Brain microvascular endothelial cell (primary cell): Measurements from ENCODE around the gene ZNRF1.

Experiments
- DNase-seq: peaks from one replicate; pipeline ENCODE4 v3.0.0-alpha.2; 2020
- H3K27ac ChIP-seq: fragments of 250-450 bp; sonication (Bioruptor Pico); 2 replicates; pipeline ENCODE4 v1.5.1; 2020; ENCODE audit warnings: mild to moderate bottlenecking, moderate library complexity
- H3K27me3 ChIP-seq: fragments of 250-450 bp; sonication (Bioruptor Pico); replicated peaks from 2 replicates; pipeline ENCODE4 v1.5.1; 2020; ENCODE audit warnings: mild to moderate bottlenecking
- H3K36me3 ChIP-seq: fragments of 250-450 bp; sonication (Bioruptor Pico); replicated peaks from 2 replicates; pipeline ENCODE4 v1.5.1; 2020; ENCODE audit warnings: mild to moderate bottlenecking
- H3K4me3 ChIP-seq: 2 replicates; pipeline ENCODE4 v1.5.1; 2011; ENCODE audit warnings: low read depth, mild to moderate bottlenecking, control low read depth, low read length, moderate library complexity
- in situ Hi-C: cut with HindIII; loops from 2 replicates; pipeline ENCODE4 v1.10.0; 2017; ENCODE audit warnings: low sequenced_read_pairs, low pct_ligation_motif_present
- TF ChIP-seq, protein P1 (sequence below): IDR thresholded peaks from 2 replicates; pipeline ENCODE4 v1.5.1; 2011; ENCODE audit warnings: low read depth, mild to moderate bottlenecking, moderate library complexity, low read length, control low read depth, inconsistent platforms; ENCODE audit errors: missing control alignments

Gene ZNRF1

GRCh38 chr16:75108792-75109731, 110.2 kb downstream of the ZNRF1 start:
- peak overlapping the region; percentile 28 for H3K27ac ChIP-seq
- TF ChIP-seq, protein P1, sequence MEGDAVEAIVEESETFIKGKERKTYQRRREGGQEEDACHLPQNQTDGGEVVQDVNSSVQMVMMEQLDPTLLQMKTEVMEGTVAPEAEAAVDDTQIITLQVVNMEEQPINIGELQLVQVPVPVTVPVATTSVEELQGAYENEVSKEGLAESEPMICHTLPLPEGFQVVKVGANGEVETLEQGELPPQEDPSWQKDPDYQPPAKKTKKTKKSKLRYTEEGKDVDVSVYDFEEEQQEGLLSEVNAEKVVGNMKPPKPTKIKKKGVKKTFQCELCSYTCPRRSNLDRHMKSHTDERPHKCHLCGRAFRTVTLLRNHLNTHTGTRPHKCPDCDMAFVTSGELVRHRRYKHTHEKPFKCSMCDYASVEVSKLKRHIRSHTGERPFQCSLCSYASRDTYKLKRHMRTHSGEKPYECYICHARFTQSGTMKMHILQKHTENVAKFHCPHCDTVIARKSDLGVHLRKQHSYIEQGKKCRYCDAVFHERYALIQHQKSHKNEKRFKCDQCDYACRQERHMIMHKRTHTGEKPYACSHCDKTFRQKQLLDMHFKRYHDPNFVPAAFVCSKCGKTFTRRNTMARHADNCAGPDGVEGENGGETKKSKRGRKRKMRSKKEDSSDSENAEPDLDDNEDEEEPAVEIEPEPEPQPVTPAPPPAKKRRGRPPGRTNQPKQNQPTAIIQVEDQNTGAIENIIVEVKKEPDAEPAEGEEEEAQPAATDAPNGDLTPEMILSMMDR: no peak
- in situ Hi-C loops: no loop called here

DNA sequence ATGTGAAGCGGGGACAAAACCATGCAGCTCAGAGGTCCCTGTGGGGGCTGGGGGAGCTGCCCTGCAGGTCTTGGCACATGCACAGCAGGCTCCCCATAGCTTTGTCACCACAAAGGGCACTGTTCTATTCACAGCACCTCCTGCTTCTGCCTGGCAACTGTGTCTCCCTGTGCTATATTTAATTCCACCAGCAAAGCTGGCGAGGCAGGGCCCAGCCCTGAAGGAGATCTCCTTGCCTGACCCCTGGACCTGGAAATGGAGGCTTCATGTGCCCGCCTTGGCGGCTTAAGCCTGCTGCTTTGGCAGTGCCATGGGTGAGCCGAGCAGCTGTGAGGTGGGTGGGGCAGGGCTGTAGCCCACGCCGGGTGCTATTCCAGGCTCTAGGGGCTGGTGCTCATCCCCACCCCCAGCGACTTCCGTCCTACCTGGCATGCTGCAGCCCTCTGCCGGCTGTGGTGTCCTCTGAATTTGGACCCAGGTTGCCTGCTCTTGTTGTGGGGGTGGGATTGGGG, 111.0 kb downstream of the ZNRF1 start:
- H3K4me3 ChIP-seq: no peak overlapping the region
- no peaks in the 10 kb centered on the region for H3K27me3 ChIP-seq
- H3K36me3 ChIP-seq: no peaks in the 10 kb centered on the region
- in situ Hi-C loops: no loop called here
- H3K27ac ChIP-seq: no peak overlapping the region
- no peak for DNase-seq
- TF ChIP-seq, protein P1: no peak

More at GRCh38 chr16:75108792-75109731, 110.2 kb downstream of the ZNRF1 start:
- Histone ChIP-seq H3K36me3 (no peaks in the 10 kb centered on the region), H3K27me3 (no peaks in the 10 kb centered on the region), H3K4me3 (no peak overlapping the region)
- DNase-seq: peak; percentile 86

DNA sequence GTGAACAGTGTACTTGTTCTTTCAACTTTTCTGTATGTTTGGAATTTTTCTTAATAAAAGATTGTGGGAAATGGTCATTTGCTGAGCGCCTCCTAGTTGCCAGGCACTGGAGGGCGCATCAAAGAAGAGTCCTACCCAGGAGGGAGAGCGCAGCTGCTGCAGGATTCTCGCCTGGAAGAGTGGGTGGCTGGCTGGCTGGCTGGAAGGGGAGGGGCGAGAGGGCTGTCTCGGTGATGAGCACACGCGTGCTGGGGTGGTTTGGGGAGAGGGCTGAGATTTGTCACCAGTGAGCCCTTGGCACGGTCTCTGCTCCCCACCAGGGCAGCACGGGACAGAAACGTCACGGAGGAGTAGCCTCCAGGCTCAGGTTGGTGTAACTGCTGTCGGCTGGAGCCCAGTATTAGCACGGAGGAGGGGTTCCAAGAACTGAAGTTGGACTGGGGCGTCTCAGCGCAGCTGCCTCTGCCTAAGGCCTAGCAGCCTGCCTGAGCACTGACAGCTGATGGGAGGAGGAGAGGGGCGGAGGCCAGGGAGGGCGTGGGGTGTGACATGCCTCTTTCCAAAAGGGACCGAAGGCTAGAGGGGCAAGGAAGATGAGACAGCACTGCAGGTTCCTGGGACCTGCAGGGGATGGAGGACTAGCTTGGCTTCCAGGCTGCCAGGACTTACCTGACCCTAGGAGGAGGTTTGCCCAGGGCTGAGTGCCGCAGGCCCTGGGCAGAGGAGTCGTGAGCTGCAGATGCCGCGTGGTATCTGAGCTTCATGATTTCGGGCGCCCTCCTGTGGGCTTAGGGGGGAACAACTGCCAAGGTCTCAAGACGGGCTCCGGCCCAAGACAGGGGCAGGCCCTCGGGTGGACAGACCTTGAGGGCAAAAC, 112.1 kb downstream of the ZNRF1 start:
- Histone ChIP-seq H3K36me3 (no peaks in the 10 kb centered on the region), H3K27me3 (no peaks in the 10 kb centered on the region), H3K4me3 (peak overlapping the region; percentile 45), H3K27ac (peak overlapping the region; percentile 42)
- in situ Hi-C loops: no loop called here
- TF ChIP-seq, protein P1: peak; percentile 95
- DNase-seq: peak; percentile 82

DNA sequence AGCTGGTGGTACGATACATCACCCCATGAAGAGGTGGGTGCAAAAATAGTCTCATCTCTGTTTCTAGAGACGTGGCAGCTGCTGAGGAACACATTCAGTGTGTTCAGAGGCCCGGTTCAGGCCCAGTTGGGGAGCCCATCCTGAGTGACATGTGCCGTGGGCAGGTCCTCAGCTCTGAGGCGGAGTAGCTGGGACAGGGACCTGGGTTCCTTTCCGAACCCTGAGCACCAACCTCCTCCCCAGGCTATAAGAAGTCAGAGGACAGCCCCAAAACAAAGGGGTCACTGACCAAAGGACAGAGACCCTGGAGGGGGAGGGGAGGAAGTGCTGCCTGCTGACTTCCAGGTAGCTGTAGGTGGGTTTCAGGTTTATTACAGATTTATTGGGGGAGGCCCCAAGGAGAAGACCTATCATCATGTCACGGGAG, 112.7 kb downstream of the ZNRF1 start:
- Histone ChIP-seq H3K27ac (no peak overlapping the region), H3K4me3 (no peak overlapping the region), H3K36me3 (no peaks in the 10 kb centered on the region), H3K27me3 (no peaks in the 10 kb centered on the region)
- in situ Hi-C loops: no loop called here
- TF ChIP-seq, protein P1: no peak
- DNase-seq: no peak

GRCh38 chr16:75111961-75112733, 113.3 kb downstream of the ZNRF1 start:
- DNase-seq: no peak
- no peak overlapping the region for H3K4me3 ChIP-seq
- TF ChIP-seq, protein P1: no peak

More at GRCh38 chr16:75111961-75112733, 113.3 kb downstream of the ZNRF1 start:
- Histone ChIP-seq H3K27me3 (no peaks in the 10 kb centered on the region), H3K36me3 (no peaks in the 10 kb centered on the region), H3K27ac (no peak overlapping the region)
- in situ Hi-C loops: no loop called here
